ENCODE results near the gene AP2S1. TPM values are rescaled to one million over a fixed set of nuclear protein-coding genes. Genes with fewer than 3 reads are reported as not detected.

AP2S1 gene
- polyA plus RNA-seq, 2 of the 4 experiments (the other 2 are of a cell fraction), result 150 to 329 TPM

DNA sequence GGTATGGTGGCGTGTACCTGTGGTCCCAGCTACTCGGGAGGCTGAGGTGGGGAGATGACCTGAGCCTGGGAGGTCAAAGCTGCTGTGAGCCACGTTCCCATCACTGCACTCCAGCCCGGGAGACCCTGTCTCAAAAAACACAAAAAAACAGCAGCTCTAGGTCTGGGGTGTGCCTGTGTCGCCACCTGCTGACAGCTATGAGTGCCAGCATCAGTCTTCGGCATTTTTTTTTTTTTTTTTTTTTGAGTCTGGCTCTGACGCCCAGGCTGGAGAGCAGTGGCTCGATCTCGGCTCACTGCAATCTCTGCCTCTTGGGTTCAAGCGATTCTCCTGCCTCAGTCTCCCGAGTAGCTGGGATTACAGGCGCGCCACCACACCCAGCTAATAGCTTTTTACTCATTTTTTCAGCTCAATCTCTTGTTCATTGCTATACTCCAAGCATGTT lies 10.1 kb downstream of the AP2S1 start:
- ChIA-PET POLR2A (interaction anchor here (0.8 to 4.4 kb wide), 8 partner anchors 10 to 87 kb away, joined by 3 to 51 read pairs (median 6); partner anchors contain the start of genes AP2S1 and SLC1A5), CTCF (interaction anchor here (0.6 to 44.5 kb wide), 71 partner anchors 10 to 891 kb away, joined by 3 to 1222 read pairs (median 5); partner anchors contain the start of genes AP2S1, DACT3, SAE1 and SLC1A5)
- no peak for TF ChIP-seq JUNB (IDR thresholded peaks at IDR 0.05)
- TF ChIP-seq RAD21 (conservative IDR thresholded peaks at IDR 0.05 in 1 of 2, IDR thresholded peaks at IDR 0.05 in 1 of 2), result peak; percentile 95
- TF ChIP-seq CTCF (IDR thresholded peaks at IDR 0.05), result peak; percentile 96
- no peak for TF ChIP-seq PHF8 (IDR thresholded peaks at IDR 0.05; ENCODE audit: borderline replicate concordance, low read depth)
- TF ChIP-seq JUN (IDR thresholded peaks at IDR 0.05), result peak in 1 of 2 experiments; percentile 2; a peak in 1 of 5 replicates
- TF ChIP-seq SMC3 (IDR thresholded peaks at IDR 0.05), result peak; percentile 96
- WGBS (ENCODE audit: missing lambda C conversion rate), result 10% methylated on average over 13 of the region's 13 CpGs
- peak in 1 of 2 experiments; percentile 77 for DNase-seq (ENCODE audit: low read depth in 1 of 2, low spot score in 1 of 2)
- Histone ChIP-seq H3K9me3 (no peaks in the 10 kb centered on the region), H3K4me1 (peaks cover 18% of the 10 kb centered on the region; the same call in 2 of the 3 replicates), H3K4me3 (no peak overlapping the region), H3K4me2 (no peak overlapping the region), H3K27ac (peak overlapping the region in 1 of 2 experiments; percentile 20; a peak in 2 of 6 replicates)
- ATAC-seq, result peak; percentile 61 to 77; a peak in 5 of 6 replicates
- no peak for FAIRE-seq

- peak overlapping the region in 1 of 2 experiments; percentile 20; a peak in 2 of 6 replicates for H3K27ac ChIP-seq
- H3K9me3 ChIP-seq, result no peaks in the 10 kb centered on the region
- ChIA-PET CTCF (interaction anchor here (0.6 to 44.5 kb wide), 62 partner anchors 9 to 891 kb away, joined by 3 to 1222 read pairs (median 6); partner anchors contain the start of genes AP2S1, DACT3, SAE1 and SLC1A5), POLR2A (interaction anchor here (0.6 to 4.4 kb wide), 9 partner anchors 11 to 86 kb away, joined by 3 to 51 read pairs (median 5); partner anchors contain the start of genes AP2S1 and SLC1A5)
- no peak for TF ChIP-seq POLR2AphosphoS2 (conservative IDR thresholded peaks at IDR 0.05; ENCODE audit: low read length)
- no peak for TF ChIP-seq CTCF (IDR thresholded peaks at IDR 0.05)
- TF ChIP-seq FOSL2 (IDR thresholded peaks at IDR 0.05), result no peak
- TF ChIP-seq FOSL2 (CRISPR knock-in tag; IDR thresholded peaks at IDR 0.05), result no peak
- TF ChIP-seq ZFP36 (IDR thresholded peaks at IDR 0.05; ENCODE audit: borderline replicate concordance, partially characterized antibody), result peak; percentile 60
- no peak for TF ChIP-seq BHLHE40 (IDR thresholded peaks at IDR 0.05; ENCODE audit: low read depth, low read length)
- peaks cover 18% of the 10 kb centered on the region; the same call in 2 of the 3 replicates for H3K4me1 ChIP-seq
- FAIRE-seq, result no peak
- DNase-seq (ENCODE audit: low read depth in 1 of 2, low spot score in 1 of 2), result no peak
- peak; percentile 4 to 30; a peak in 3 of 6 replicates for ATAC-seq
- H3K4me2 ChIP-seq, result no peak overlapping the region
- H3K4me3 ChIP-seq, result no peak overlapping the region
- WGBS (ENCODE audit: missing lambda C conversion rate), result 75% methylated on average over 12 of the region's 12 CpGs
These were observed 10.7 kb downstream of the AP2S1 start for GRCh38 chr19:46839752-46840497.

GRCh38 chr19:46838160-46838559 lies 12.5 kb downstream of the AP2S1 start:
- no peak for TF ChIP-seq NFE2L2 (conservative IDR thresholded peaks at IDR 0.05; ENCODE audit: low read length)
- no peak for TF ChIP-seq ZNF302 (CRISPR knock-in tag; IDR thresholded peaks at IDR 0.05)
- TF ChIP-seq FOSL2 (IDR thresholded peaks at IDR 0.05), result no peak
- TF ChIP-seq FOSL2 (CRISPR knock-in tag; IDR thresholded peaks at IDR 0.05), result no peak
- no peak for TF ChIP-seq KDM1A (IDR thresholded peaks at IDR 0.05; ENCODE audit: low read depth)
- no peak for TF ChIP-seq HOXB13 (CRISPR knock-in tag; IDR thresholded peaks at IDR 0.05; ENCODE audit: low read depth)
- no peak for TF ChIP-seq CHD2 (IDR thresholded peaks at IDR 0.05; ENCODE audit: low read length, partially characterized antibody)
- TF ChIP-seq GATA3 (IDR thresholded peaks at IDR 0.05; ENCODE audit: borderline replicate concordance), result no peak
- no peak for TF ChIP-seq ZC3H11A (IDR thresholded peaks at IDR 0.05)
- TF ChIP-seq MYC (IDR thresholded peaks at IDR 0.05; ENCODE audit: borderline replicate concordance, low read length), result no peak
- TF ChIP-seq CHD4 (IDR thresholded peaks at IDR 0.05; ENCODE audit: borderline replicate concordance), result no peak
- TF ChIP-seq TP53 (CRISPR knock-in tag; IDR thresholded peaks at IDR 0.05), result no peak
- no peak for TF ChIP-seq PHF8 (IDR thresholded peaks at IDR 0.05; ENCODE audit: borderline replicate concordance, low read depth)
- no peak for TF ChIP-seq POLR2AphosphoS2 (conservative IDR thresholded peaks at IDR 0.05; ENCODE audit: low read length)
- no peak for TF ChIP-seq ESRRA (IDR thresholded peaks at IDR 0.05; ENCODE audit: borderline replicate concordance, low read length)
- TF ChIP-seq NPAS2 (CRISPR knock-in tag; IDR thresholded peaks at IDR 0.05; ENCODE audit: borderline replicate concordance), result no peak
- TF ChIP-seq HOXB5 (CRISPR knock-in tag; IDR thresholded peaks at IDR 0.05), result no peak
- TF ChIP-seq JUNB (IDR thresholded peaks at IDR 0.05), result no peak
- no peak for TF ChIP-seq NR3C1 (IDR thresholded peaks at IDR 0.05)
- ATAC-seq (no peak), DNase-seq (ENCODE audit: low read depth in 1 of 2, low spot score in 1 of 2) (no peak), FAIRE-seq (no peak)
- Histone ChIP-seq H3K4me3 (no peak overlapping the region), H3K4me2 (no peak overlapping the region), H3K4me1 (peaks cover 18% of the 10 kb centered on the region; the same call in 2 of the 3 replicates), H3K27ac (no peak overlapping the region), H3K9me3 (no peaks in the 10 kb centered on the region)
- 91% methylated on average over 12 of the region's 20 CpGs for WGBS (ENCODE audit: missing lambda C conversion rate)
- POLR2A ChIA-PET, result interaction anchor here (1.0 kb wide), 1 partner anchor 50 kb away, joined by 3 read pairs; the partner anchor contains the start of gene SLC1A5
- CTCF ChIA-PET, result interaction anchor here (0.8 to 44.5 kb wide), 7 partner anchors 7 to 176 kb away, joined by 3 to 1222 read pairs (median 56); partner anchors contain the start of genes DACT3 and SLC1A5

Measured in A549 (cell line).